Type B pancreatic cell (in vitro differentiated cells): ENCODE measurements around the gene ANKRD66. TPM values are rescaled to one million over a fixed set of nuclear protein-coding genes. Genes with fewer than 3 reads are reported as not detected.

Experiments used
- DNase-seq: peaks from one replicate; pipeline ENCODE4 v3.0.0; 2021; ENCODE audit warnings: mixed read lengths; ENCODE audit not compliant: unreplicated experiment; ENCODE audit errors: extremely low spot score
- H3K27ac Mint-ChIP-seq: 2 replicates; pipeline ENCODE4 v1.8.0; 2021; ENCODE audit warnings: mild to moderate bottlenecking, mixed read lengths
- H3K27me3 Mint-ChIP-seq: 2 replicates; pipeline ENCODE4 v1.8.0; 2021; ENCODE audit warnings: mixed read lengths
- H3K36me3 Mint-ChIP-seq: 2 replicates; pipeline ENCODE4 v1.8.0; 2021; ENCODE audit warnings: mixed read lengths
- H3K4me1 Mint-ChIP-seq: one replicate; pipeline ENCODE4 v1.8.0; 2021; ENCODE audit warnings: mixed read lengths; ENCODE audit not compliant: unreplicated experiment
- H3K4me3 Mint-ChIP-seq: 2 replicates; pipeline ENCODE4 v1.8.0; 2021; ENCODE audit warnings: mild to moderate bottlenecking, mixed read lengths
- H3K9me3 Mint-ChIP-seq: 2 replicates; pipeline ENCODE4 v1.8.0; 2021; ENCODE audit warnings: mixed read lengths
- CTCF ChIP-seq: fragments of 200-600 bp; sonication (generic); conservative IDR thresholded peaks from 2 replicates; pipeline ENCODE4 v1.5.0; 2021; ENCODE audit warnings: antibody characterized with exemption, mild to moderate bottlenecking
- total RNA-seq: library from RNA; stranded (reverse); gene quantifications from 2 replicates; pipeline ENCODE4 v1.2.1, GENCODE V29; 2021; ENCODE audit warnings: low replicate concordance

Gene ANKRD66
- total RNA-seq, 1 donor from 2014 or later, result 0.34 TPM

DNA sequence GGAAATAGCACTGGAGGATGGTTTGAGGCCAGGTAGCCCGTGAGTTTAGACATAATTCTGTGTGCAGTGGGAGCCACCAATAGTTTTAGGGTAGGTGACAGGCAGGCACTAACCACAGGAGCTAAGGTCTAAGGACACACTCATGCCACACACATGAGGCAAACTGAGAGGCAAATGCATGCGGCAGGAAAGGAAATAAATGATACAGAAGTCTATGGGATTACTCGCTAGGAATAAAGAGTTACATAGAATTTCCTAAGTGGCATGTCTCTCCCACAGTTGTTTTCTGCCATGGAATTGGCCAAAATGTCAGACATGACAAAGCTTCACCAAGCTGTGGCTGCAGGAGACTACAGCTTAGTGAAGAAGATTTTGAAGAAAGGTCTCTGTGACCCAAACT, 4.9 kb downstream of the ANKRD66 start:
- TF ChIP-seq CTCF, result no peak
- no peaks in the 10 kb centered on the region for H3K4me1 Mint-ChIP-seq
- no peaks in the 10 kb centered on the region for H3K27me3 Mint-ChIP-seq
- no peaks in the 10 kb centered on the region for H3K36me3 Mint-ChIP-seq
- no peak overlapping the region for H3K27ac Mint-ChIP-seq
- no peaks in the 10 kb centered on the region for H3K9me3 Mint-ChIP-seq
- no peak for DNase-seq
- H3K4me3 Mint-ChIP-seq, result no peak overlapping the region

DNA sequence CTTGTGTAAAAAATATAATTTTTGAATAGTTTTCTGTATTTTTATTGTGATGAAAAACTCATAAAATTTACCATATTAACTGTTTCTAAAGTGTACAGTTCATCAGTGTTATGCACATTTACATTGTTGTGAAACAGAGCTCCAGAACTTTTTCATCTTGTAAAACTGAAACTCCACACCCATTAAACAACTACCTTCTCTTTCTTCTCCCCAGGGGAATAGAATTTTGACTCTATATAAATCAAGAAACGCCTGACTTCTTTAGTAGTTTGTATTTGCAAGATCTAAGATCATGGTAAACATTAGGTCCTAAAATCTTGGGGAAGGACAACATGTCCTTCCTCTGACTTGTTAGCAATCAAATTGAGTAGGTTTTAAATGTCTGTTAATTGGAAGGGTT, 9.1 kb downstream of the ANKRD66 start:
- Mint-ChIP-seq H3K9me3 (no peaks in the 10 kb centered on the region), H3K27ac (no peak overlapping the region), H3K4me1 (no peaks in the 10 kb centered on the region), H3K4me3 (no peak overlapping the region), H3K27me3 (no peaks in the 10 kb centered on the region), H3K36me3 (no peaks in the 10 kb centered on the region)
- no peak for DNase-seq
- no peak for TF ChIP-seq CTCF

- Mint-ChIP-seq H3K36me3 (no peaks in the 10 kb centered on the region), H3K4me1 (no peaks in the 10 kb centered on the region), H3K27me3 (no peaks in the 10 kb centered on the region), H3K4me3 (no peak overlapping the region), H3K9me3 (no peaks in the 10 kb centered on the region), H3K27ac (no peak overlapping the region)
- DNase-seq, result no peak
- no peak for TF ChIP-seq CTCF
These were observed 9.9 kb downstream of the ANKRD66 start for GRCh38 chr6:46756469-46757213.

GRCh38 chr6:46757214-46757596, 10.5 kb downstream of the ANKRD66 start:
- H3K9me3 Mint-ChIP-seq, result no peaks in the 10 kb centered on the region
- no peaks in the 10 kb centered on the region for H3K27me3 Mint-ChIP-seq
- no peak overlapping the region for H3K4me3 Mint-ChIP-seq
- no peak overlapping the region for H3K27ac Mint-ChIP-seq
- no peak for TF ChIP-seq CTCF
- no peak for DNase-seq
- H3K36me3 Mint-ChIP-seq, result no peaks in the 10 kb centered on the region
- no peaks in the 10 kb centered on the region for H3K4me1 Mint-ChIP-seq

- H3K27ac Mint-ChIP-seq, result no peak overlapping the region
- DNase-seq, result no peak
- H3K36me3 Mint-ChIP-seq, result no peaks in the 10 kb centered on the region
- H3K4me1 Mint-ChIP-seq, result no peaks in the 10 kb centered on the region
- no peaks in the 10 kb centered on the region for H3K9me3 Mint-ChIP-seq
- no peak for TF ChIP-seq CTCF
- no peaks in the 10 kb centered on the region for H3K27me3 Mint-ChIP-seq
- no peak overlapping the region for H3K4me3 Mint-ChIP-seq
These were observed 12.4 kb downstream of the ANKRD66 start for GRCh38 chr6:46758960-46759753.
